Effector CD8-positive, alpha-beta T cell (primary cell): Measurements from ENCODE around the gene NEGR1.

ENCODE experiments used
- DNase-seq: peaks from one replicate; lab custom pipeline; 2025; lab: John Stamatoyannopoulos, UW

NEGR1 gene

DNA sequence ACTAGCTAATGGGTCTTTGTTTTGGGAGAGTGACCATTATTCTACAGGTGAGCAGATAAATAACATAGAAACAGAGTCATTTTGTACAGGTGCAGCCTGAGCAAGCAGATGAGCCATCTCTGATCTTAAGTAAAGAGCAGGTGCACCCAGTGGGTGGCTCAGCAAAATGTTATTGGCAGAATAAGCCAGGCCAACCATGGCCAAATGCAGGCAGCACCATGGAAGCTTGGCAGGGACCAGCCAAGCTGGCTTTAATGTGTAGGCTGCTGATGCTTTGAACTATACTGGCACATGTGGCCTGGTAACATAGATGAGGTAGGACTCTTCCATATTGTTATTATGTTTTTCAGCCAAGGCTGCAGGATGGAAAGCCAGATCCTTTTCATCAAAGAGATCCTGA lies 648.2 kb downstream of the NEGR1 start:
- DNase-seq: no peak

GRCh38 chr1:71630073-71630472 lies 652.3 kb downstream of the NEGR1 start:
- DNase-seq: no peak

GRCh38 chr1:71625004-71625403 lies 657.3 kb downstream of the NEGR1 start:
- no peak for DNase-seq

DNA sequence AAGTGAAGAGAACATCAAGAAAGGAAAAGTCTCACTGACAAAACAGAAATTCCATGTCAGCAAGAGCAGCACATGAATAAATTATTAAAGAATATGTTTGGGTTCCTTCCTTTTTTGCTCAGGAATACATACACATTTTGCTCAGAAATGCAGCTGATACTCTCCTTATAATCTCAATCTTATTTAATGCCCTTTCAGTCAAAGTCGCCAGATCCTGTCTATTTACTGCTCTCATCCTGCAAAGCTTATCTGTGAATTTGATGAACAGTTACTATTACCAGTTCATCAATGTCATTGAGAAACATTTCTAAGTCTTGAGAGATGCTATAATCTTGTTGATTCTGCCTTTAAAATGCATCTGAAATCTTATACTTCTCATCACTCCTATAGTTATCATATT lies 658.5 kb downstream of the NEGR1 start:
- DNase-seq: no peak

DNA sequence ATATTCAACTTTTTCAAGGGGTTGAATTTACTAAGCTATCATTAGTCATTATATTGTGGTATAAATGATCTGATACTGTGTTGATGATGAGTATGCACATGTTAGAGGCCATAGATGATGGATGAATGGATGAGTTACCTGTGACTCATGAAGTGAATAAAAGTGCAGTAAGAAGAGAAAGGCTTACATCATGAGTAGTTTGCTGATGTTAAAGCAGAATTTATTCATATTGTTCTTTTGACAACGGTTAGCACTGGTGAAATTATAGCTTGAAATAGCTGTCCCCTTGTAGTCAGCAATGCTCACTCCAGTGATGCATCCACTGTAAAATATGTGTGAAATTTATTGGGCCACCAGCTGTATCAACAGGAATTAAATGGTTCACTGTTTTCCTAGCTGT lies 660.6 kb downstream of the NEGR1 start:
- DNase-seq: no peak

DNA sequence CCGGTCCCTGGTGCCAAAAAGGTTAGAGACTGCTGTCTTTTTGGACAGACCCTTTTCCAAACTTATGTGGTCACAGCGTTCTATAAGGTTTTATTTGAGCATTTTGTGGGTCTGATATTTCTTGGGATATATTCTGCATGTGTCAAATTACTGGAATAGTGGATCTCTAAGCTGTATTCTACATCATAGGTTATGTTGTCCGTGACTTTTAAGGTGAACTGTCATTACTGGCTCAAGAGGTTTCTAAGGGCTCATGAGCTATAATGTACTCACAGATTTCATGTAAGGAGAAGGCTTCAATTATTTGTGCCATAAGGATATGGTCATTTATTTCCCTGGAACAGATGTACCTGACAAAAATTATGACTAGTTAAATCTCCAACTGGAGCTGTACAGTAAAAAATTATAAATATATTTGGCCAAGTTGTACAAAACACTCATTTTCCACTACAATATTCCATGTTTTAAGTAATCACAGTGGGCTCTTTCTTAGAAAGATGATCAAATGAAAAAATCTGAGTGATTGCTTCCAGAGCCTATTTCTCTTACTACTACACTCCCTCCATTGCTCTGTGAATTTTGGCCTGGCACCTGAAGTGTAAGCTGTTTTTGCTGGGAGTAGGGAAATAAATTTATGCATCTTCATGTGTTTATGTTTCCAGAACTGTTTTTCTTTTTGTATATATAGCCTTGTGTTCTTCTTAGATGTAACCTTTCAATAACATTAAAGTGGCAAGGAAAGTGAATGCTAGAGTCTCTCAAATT lies 663.4 kb downstream of the NEGR1 start:
- no peak for DNase-seq

DNA sequence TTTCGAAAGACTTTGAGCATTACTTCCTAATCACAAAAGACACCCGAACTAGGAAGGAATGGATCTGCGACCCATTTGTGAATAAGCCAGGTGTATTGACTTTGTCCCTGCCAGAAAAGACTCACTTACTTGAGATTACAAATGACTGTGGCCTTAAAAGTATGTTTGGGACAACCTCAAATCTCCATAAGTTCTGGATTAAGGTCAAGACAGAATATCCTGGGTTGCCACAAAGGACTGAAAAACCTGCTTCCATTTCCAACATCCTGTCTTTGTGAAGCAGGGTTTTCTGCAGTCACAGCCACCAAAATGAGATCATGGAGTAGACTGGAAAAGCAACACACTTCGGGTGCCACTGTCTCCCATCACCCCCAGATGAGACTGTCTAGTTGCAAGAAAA lies 664.1 kb downstream of the NEGR1 start:
- no peak for DNase-seq

DNA sequence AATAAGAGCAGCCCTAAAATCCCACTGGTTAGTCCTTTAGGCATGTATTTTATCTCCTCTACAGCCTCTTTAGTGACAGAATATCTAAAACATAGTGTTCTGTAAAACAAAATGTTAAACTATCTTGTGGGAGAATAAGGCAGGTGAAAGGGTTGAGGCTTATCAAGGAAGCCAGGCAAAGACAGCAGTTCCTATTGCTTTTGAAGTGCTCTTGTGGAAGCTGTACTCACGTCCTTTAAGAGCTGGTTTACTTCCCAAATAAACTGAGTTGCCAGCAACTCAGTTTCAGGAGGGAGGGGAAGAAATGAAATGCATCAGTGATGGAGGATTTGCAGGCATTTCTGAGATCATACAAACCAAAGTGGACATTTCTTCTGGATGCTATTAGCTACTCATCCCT lies 671.9 kb downstream of the NEGR1 start:
- DNase-seq: no peak

GRCh38 chr1:71603044-71603776 lies 679.1 kb downstream of the NEGR1 start:
- DNase-seq: no peak

DNA sequence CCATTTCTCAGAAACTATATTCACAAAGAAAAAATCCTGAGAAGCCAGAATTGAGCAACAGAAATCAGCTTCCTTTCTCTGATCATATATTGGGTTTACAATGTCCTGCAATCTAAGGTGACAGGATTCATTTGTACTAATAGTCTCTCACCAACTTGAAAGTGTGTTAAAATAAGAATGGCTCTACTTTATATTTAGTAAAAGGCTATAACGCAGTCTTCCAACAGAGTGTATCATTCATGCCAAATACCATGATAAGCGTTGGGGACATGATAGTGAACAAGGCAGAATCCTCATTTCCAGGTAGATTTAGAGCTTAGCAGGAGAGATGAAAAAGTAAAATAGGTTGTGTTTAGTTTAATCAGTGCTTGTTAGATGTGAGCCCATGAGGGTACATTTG lies 682.3 kb downstream of the NEGR1 start:
- no peak for DNase-seq

- no peak for DNase-seq
These were observed 683.0 kb downstream of the NEGR1 start for GRCh38 chr1:71599306-71599705.

- no peak for DNase-seq
These were observed 688.8 kb downstream of the NEGR1 start for GRCh38 chr1:71593523-71593922.

DNA sequence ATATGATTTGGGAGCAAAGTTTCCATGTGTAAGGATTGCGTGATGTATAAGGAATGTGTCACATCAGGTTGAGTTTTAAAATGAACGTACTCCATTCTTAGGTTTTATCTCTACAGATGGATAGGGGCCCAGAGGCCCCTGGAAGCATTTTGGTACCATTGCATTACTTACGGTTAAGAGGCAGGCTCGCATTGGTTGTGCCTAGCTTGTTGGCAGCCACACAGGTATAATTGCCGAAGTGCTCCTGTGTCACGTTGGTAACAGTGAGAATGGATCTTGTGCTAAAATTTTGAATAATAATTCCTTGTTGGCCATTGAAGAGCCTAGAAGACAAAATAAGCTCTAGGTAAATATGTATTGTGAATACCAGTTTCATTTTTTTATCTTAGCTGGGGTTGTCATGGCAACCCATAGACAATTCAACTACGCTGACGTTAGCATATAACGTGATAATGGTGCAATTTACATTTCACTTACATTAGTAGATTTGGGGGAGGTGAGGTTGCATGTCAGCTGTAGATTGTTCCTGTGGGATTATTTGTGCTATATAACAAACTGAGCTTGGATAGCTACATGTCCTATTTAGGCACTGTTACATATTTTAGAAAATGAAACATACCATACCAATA lies 689.6 kb downstream of the NEGR1 start:
- DNase-seq: no peak

- DNase-seq: no peak
These were observed 693.3 kb downstream of the NEGR1 start for GRCh38 chr1:71589005-71589404.

- no peak for DNase-seq
These were observed 694.4 kb downstream of the NEGR1 start for GRCh38 chr1:71587961-71588360.

GRCh38 chr1:71586030-71586429 lies 696.3 kb downstream of the NEGR1 start:
- DNase-seq: no peak

- no peak for DNase-seq
These were observed 698.6 kb downstream of the NEGR1 start for GRCh38 chr1:71583756-71584155.

GRCh38 chr1:71582673-71583072 lies 699.7 kb downstream of the NEGR1 start:
- no peak for DNase-seq

- DNase-seq: no peak
These were observed 704.7 kb downstream of the NEGR1 start for GRCh38 chr1:71577451-71578131.

DNA sequence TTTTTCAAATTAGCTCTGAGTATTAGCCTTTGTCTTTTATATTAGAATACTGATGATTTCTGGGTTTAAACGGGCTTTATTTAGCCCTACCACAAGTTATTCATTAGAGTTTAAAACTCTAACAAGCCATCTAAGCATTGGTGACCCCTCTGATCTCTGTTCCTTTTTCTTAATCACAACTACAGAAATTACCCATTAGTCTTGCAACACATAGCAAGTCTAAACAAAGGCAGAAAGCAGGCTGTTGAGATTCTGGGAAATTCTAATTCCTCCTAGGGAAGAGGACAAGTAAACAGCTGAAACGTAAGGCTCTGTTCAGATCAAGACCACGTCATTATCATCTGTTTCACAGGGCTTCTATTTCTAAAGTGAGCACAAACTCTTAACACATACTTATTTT lies 710.3 kb downstream of the NEGR1 start:
- no peak for DNase-seq

DNA sequence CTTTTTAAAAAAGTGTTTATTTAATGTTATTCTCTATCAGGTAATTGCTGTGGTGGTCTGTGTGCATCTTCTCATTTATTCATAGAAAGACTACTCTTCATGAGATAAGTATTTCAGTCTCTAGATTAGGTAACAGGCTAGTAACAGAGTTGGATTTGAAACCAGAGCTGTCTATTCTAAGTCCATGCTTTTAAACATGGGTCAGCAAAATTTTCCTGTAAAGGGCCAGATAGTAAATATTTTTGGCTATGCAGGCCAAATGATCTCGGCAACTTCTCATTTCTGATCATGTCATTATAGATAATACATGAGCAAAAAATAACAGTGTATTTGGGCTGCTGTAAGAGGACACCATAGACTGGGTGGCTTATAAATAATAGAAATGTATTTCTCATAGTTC lies 715.9 kb downstream of the NEGR1 start:
- DNase-seq: no peak

DNA sequence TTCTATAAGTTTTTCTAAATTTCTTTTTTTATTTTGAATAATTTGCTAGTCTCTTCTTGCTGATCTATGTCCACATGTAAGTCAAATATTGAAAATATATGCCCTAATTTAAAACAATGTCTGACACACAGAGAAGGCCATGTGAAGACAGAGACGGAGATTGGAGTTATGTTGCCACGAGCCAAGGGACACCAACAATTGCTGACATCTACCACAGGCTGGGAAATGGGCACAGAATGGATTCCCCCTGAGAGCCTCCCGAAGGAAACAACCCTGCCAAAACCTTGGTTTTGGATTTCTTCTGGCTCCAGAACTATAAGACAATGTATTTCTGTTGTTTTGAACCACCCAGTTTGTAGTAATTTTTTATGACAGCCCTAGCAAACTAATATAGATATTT lies 716.5 kb downstream of the NEGR1 start:
- DNase-seq: no peak

GRCh38 chr1:71565262-71565661 lies 717.1 kb downstream of the NEGR1 start:
- no peak for DNase-seq
